Lung (tissue), 10 donors: ENCODE results near the gene NSF. TPM values are rescaled to one million over a fixed set of nuclear protein-coding genes. Genes with fewer than 3 reads are reported as not detected.
"Not testable (repeated sequence)": the region's sequence is repeated elsewhere in the genome, so short reads cannot be mapped to it uniquely, and the experiment has no call there.

Experiments used
- ATAC-seq: fragments of 200-7000 bp; cut with Tn5 transposase; one replicate; pipeline ENCODE4 v1.9.1; 2020; ENCODE audit warnings: moderate number of reproducible peaks; ENCODE audit not compliant: insufficient read depth, low FRiP score
- DNase-seq, 3 donors: peaks; one replicate each; pipeline ENCODE4 v3.0.0-alpha.2; 2013 to 2017
- H3K27ac ChIP-seq, 2 donors: one replicate each; pipeline ENCODE4 v1.5.1; 2013; ENCODE audit warnings: mild to moderate bottlenecking in 2 of 2, moderate library complexity in 2 of 2, control low read depth in 1 of 2, inconsistent platforms in 1 of 2, low read depth in 1 of 2, low read length in 1 of 2
- H3K27me3 ChIP-seq, 3 donors: one replicate each; pipeline ENCODE4 v1.5.1; 2013; ENCODE audit warnings: low read length in 2 of 3; ENCODE audit not compliant: control insufficient read depth in 3 of 3, insufficient read depth in 3 of 3
- H3K36me3 ChIP-seq, 4 donors: one replicate each; pipeline ENCODE4 v1.5.1; 2013; ENCODE audit warnings: low read length in 4 of 4, mild to moderate bottlenecking in 1 of 4, moderate library complexity in 1 of 4; ENCODE audit not compliant: control insufficient read depth in 4 of 4, insufficient read depth in 4 of 4
- H3K4me1 ChIP-seq, 5 donors: one replicate each; pipeline ENCODE4 v1.5.1; 2013; ENCODE audit warnings: low read length in 5 of 5, mild to moderate bottlenecking in 2 of 5, moderate library complexity in 1 of 5; ENCODE audit not compliant: control insufficient read depth in 5 of 5, insufficient read depth in 5 of 5
- H3K4me3 ChIP-seq: one replicate; pipeline ENCODE4 v1.5.1; 2013; ENCODE audit warnings: mild to moderate bottlenecking, control low read depth, moderate library complexity
- H3K9ac ChIP-seq, 2 donors: one replicate each; pipeline ENCODE4 v1.5.1; 2013; ENCODE audit warnings: low read length in 2 of 2, control low read depth in 1 of 2; ENCODE audit not compliant: insufficient read depth in 1 of 2
- H3K9me3 ChIP-seq, 4 donors: one replicate each; pipeline ENCODE4 v1.5.1; 2013; ENCODE audit warnings: low read length in 3 of 4, mild to moderate bottlenecking in 1 of 4, moderate library complexity in 1 of 4; ENCODE audit not compliant: control insufficient read depth in 4 of 4, insufficient read depth in 3 of 4
- WGBS, 2 donors: extraction: QIAGEN DNeasy Blood & Tissue Kit; methylation state at CpG; one replicate each; pipeline ENCODE4 v1.1.7; 2013; 5-methylcytosine and 5-hydroxymethylcytosine counted together
- polyA plus RNA-seq, 2 donors: library from polyadenylated mRNA; stranded (reverse); fragments of 200-250 nt; gene quantifications; one replicate each; pipeline ENCODE4 v1.2.1, GENCODE V29; 2013
- total RNA-seq, 2 donors: library from RNA; depleted of rRNA in 1 of 2; stranded (reverse); fragments of >200 nt in 1 of 2; gene quantifications; one replicate each; pipeline ENCODE4 v1.2.1, GENCODE V29; 2014 to 2021
- donor health status: Bipolar disorder and iron deficiency.
- donor health status: healthy.
- donor health status: DM: yes; HTN: yes; CAD: no.

The NSF gene
- total and polyA plus RNA-seq, 4 donors, result 7.3 to 41.9 (median 27.0) TPM

GRCh38 chr17:46579083-46580075 is 11.1 kb upstream of the NSF start, which contains the start of gene ARL17A:
Gene ARL17A (minus strand): TSS chr17:46579691. CDS start chr17:46576322, 3,369 bp downstream.
- not testable (repeated sequence) for H3K4me3 ChIP-seq, H3K4me1 ChIP-seq, H3K27ac ChIP-seq, H3K27me3 ChIP-seq, DNase-seq, H3K36me3 ChIP-seq, H3K9ac ChIP-seq, H3K9me3 ChIP-seq
- WGBS, 2 donors, result 0 to 1% methylated on average over 7 to 10 of the region's 65 CpGs
- peak; percentile 92 for ATAC-seq

DNA sequence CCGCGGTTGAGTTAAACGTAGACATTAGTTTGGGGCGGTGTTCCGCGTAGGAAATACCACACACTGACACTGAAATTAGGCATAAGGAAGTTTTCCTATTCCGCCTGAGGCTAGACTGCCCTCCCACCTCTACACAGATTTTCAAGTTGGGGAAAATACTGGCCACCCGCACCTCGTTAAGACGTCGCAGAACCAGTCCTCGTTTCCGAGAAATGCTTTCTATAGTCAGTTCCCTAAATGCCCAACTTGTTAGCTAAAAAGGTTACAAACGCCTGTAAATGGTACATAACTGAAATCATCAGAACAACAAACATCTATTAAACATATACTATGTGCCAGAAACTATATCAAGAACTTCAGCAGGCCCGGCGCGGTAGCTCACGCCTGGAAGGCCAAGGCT is 10.4 kb upstream of the NSF start:
- not testable (repeated sequence) for H3K4me1 ChIP-seq, H3K27ac ChIP-seq, ATAC-seq, DNase-seq, H3K4me3 ChIP-seq, H3K9ac ChIP-seq, H3K9me3 ChIP-seq, H3K27me3 ChIP-seq, H3K36me3 ChIP-seq
- 0 to 1% methylated on average over 3 to 9 of the region's 18 CpGs for WGBS, 2 donors

- not testable (repeated sequence) for H3K27ac ChIP-seq
Measured at GRCh38 chr17:46585444-46585843, 5.0 kb upstream of the NSF start.

DNA sequence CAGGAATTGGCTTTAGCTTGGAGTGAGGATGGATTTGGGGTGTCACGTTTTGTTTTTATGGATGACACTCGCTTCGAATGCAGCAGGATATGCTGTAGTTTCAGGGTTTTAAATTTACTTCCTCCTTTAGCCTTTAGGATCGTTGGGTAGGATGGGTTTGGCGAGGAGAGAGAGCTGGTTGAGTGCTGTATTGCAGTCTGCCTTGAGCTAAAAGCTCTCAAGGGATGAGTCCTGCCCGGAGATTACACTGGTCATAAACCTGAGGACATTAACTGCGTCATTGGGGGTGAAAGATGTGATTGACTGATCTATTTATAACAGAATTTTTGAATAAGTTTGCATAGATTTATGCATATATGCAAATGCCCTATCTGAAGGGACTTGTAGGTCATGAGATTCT is 863 bp downstream of the NSF start:
- not testable (repeated sequence) for H3K4me3 ChIP-seq, H3K9ac ChIP-seq, DNase-seq, ATAC-seq, H3K27ac ChIP-seq, H3K27me3 ChIP-seq, H3K36me3 ChIP-seq, H3K4me1 ChIP-seq, H3K9me3 ChIP-seq
- no CpG with 5 or more reads among the region's 7 CpGs for WGBS, 2 donors

More at GRCh38 chr17:46585444-46585843, 5.0 kb upstream of the NSF start:
- not testable (repeated sequence) for H3K4me1 ChIP-seq, H3K9me3 ChIP-seq, H3K9ac ChIP-seq, ATAC-seq, H3K4me3 ChIP-seq, DNase-seq, H3K27me3 ChIP-seq, H3K36me3 ChIP-seq
- WGBS, 2 donors, result no CpG with 5 or more reads among the region's 3 CpGs

- not testable (repeated sequence) for H3K36me3 ChIP-seq, DNase-seq, H3K4me1 ChIP-seq, H3K9ac ChIP-seq, H3K9me3 ChIP-seq, ATAC-seq, H3K27ac ChIP-seq, H3K4me3 ChIP-seq, H3K27me3 ChIP-seq
- 35 to 47% methylated on average over 2 of the region's 3 CpGs for WGBS, 2 donors
Measured at GRCh38 chr17:46598344-46598931, 8.0 kb downstream of the NSF start.

GRCh38 chr17:46600767-46601166 is 10.3 kb downstream of the NSF start:
- H3K4me3 ChIP-seq, H3K36me3 ChIP-seq, H3K9me3 ChIP-seq, H3K27ac ChIP-seq, H3K4me1 ChIP-seq, ATAC-seq, H3K27me3 ChIP-seq, DNase-seq, H3K9ac ChIP-seq: not testable (repeated sequence)
- WGBS, 2 donors, result no CpG with 5 or more reads among the region's 3 CpGs

GRCh38 chr17:46603125-46603524 is 12.7 kb downstream of the NSF start:
- H3K27me3 ChIP-seq, H3K4me1 ChIP-seq, DNase-seq, H3K36me3 ChIP-seq, H3K27ac ChIP-seq, ATAC-seq, H3K9ac ChIP-seq, H3K9me3 ChIP-seq, H3K4me3 ChIP-seq: not testable (repeated sequence)

GRCh38 chr17:46611304-46611703 is 20.8 kb downstream of the NSF start:
- H3K27ac ChIP-seq, ATAC-seq, H3K27me3 ChIP-seq, H3K9ac ChIP-seq, H3K4me1 ChIP-seq, H3K4me3 ChIP-seq, H3K36me3 ChIP-seq, DNase-seq, H3K9me3 ChIP-seq: not testable (repeated sequence)
- WGBS, 2 donors, result no CpG with 5 or more reads among the region's 2 CpGs
